ENCODE results near the gene COL6A3. TPM values are rescaled to one million over a fixed set of nuclear protein-coding genes. Genes with fewer than 3 reads are reported as not detected.

The COL6A3 gene
- total and polyA plus RNA-seq, 2 of the 13 experiments (the other 11 are each of a cell fraction or from before 2014, with no cell fraction given): 0.03 TPM; not detected in 1

DNA sequence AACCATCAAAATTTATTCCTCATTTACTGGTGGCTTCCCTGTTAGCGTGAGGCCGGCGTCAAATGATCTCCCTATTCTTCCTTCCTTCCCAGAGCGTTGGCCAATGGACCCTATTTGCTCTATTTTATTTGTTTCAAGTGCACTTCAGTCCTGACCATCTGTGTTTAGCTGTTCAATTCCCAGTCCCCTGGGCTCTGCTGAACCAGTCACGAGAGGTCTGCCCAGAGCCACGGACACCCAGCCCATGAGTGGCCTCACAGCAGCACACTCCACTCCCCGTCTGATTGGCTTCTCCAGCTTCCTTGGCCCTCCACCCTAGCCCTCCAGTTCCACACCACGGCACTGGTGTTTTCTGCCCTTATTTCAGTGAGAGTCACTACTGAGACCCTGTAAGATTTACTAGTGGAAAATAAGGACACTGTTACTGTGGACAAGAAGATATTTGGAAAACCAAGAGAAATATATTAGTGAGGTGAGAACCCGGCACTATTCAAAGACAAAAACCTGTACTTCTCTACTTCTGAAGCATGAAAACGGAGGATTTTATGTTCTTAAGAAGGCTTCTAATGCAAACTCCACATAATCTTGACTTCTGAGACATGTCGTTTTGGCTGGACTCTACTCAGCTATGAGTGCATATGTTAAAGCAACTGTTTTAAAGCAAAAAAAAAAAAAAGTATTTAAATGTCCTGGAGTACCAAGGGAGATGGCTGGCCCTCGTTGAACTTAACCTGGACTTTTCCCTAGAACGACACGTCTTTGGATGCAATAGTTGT, 86.6 kb downstream of the COL6A3 start:
- BruUV-seq (replicated peaks): no TSS peak
- Histone ChIP-seq H3K79me2 (ENCODE audit: insufficient read depth, low read length) (no peaks in the 10 kb centered on the region), H3K4me1 (ENCODE audit: insufficient read depth, low read length) (no peaks in the 10 kb centered on the region), H3K4me2 (ENCODE audit: low read depth, low read length) (no peak overlapping the region), H3K36me3 (replicated peaks in 1 of 2; ENCODE audit: control insufficient read depth in 1 of 2, insufficient read depth in 2 of 2, low read length in 2 of 2) (no peaks in the 10 kb centered on the region), H3K27ac (ENCODE audit: extremely low read length, insufficient read depth, low read length) (no peak overlapping the region), H3K9me3 (ENCODE audit: low read length) (no peaks in the 10 kb centered on the region), H3K4me3 (replicated peaks in 1 of 3; ENCODE audit: insufficient read depth in 1 of 3, low read depth in 2 of 3, low read length in 3 of 3) (no peak overlapping the region), H4K20me1 (ENCODE audit: insufficient read depth, low read length) (no peaks in the 10 kb centered on the region), H3K9ac (ENCODE audit: insufficient read depth, low read depth, low read length) (no peak overlapping the region), H3K27me3 (ENCODE audit: control insufficient read depth in 1 of 2, insufficient read depth in 2 of 2, low read length in 2 of 2) (peaks cover 5 to 23% of the 10 kb centered on the region in 2 experiments; a peak in 2 of 5 replicates), H2AFZ (ENCODE audit: low read length) (no peak overlapping the region)
- in situ Hi-C loops (cut with HindIII; ENCODE audit: extremely low pct_ligation_motif_present, low pct_unique_long_range_greater_than_20kb) (loop anchor here (10.0 kb wide), 1 partner anchor 173 kb away; no protein-coding TSS in a partner anchor), intact Hi-C loops (cut with micrococcal nuclease; ENCODE audit: unreplicated experiment) (no loop called here)
- POLR2A ChIA-PET: no interaction called here
- CTCF ChIA-PET (ENCODE audit: low intra/inter-chr PET ratio, low total read pairs): no interaction called here
- DNase-seq (ENCODE audit: low spot score): no peak
- ATAC-seq: no peak
- FAIRE-seq: no peak
- 17% methylated on average over 14 of the region's 14 CpGs for WGBS (ENCODE audit: low lambda C conversion rate)
- TF ChIP-seq ZNF430 (CRISPR knock-in tag; IDR thresholded peaks at IDR 0.05) (no peak), ZNF746 (CRISPR knock-in tag; IDR thresholded peaks at IDR 0.05) (no peak), TCF12 (IDR thresholded peaks at IDR 0.05) (no peak), TCF12 (CRISPR knock-in tag; IDR thresholded peaks at IDR 0.05) (no peak), ZNF644 (CRISPR knock-in tag; IDR thresholded peaks at IDR 0.05; ENCODE audit: low read depth) (no peak), ZSCAN31 (CRISPR knock-in tag; IDR thresholded peaks at IDR 0.05; ENCODE audit: low read depth) (no peak), SRSF4 (IDR thresholded peaks at IDR 0.05; ENCODE audit: low read depth, low read length, poor library complexity, severe bottlenecking) (no peak), SRSF1 (optimal IDR thresholded peaks at IDR 0.05; ENCODE audit: low read depth, low read length) (no peak)
- TF ChIP-seq, protein P1, sequence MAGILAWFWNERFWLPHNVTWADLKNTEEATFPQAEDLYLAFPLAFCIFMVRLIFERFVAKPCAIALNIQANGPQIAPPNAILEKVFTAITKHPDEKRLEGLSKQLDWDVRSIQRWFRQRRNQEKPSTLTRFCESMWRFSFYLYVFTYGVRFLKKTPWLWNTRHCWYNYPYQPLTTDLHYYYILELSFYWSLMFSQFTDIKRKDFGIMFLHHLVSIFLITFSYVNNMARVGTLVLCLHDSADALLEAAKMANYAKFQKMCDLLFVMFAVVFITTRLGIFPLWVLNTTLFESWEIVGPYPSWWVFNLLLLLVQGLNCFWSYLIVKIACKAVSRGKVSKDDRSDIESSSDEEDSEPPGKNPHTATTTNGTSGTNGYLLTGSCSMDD (CRISPR knock-in tag; IDR thresholded peaks at IDR 0.05): no peak
- TF ChIP-seq, protein P2, sequence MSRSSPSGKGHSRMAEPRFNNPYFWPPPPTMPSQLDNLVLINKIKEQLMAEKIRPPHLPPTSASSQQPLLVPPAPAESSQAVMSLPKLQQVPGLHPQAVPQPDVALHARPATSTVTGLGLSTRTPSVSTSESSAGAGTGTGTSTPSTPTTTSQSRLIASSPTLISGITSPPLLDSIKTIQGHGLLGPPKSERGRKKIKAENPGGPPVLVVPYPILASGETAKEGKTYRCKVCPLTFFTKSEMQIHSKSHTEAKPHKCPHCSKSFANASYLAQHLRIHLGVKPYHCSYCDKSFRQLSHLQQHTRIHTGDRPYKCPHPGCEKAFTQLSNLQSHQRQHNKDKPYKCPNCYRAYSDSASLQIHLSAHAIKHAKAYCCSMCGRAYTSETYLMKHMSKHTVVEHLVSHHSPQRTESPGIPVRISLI (CRISPR knock-in tag; IDR thresholded peaks at IDR 0.05; ENCODE audit: borderline replicate concordance): no peak

Measured in HepG2 (cell line).